C4-2B (cell line): ENCODE measurements around the gene GAK.

Experiments used
- CTCF ChIP-seq: fragments of 450-650 bp; conservative IDR thresholded peaks from 2 replicates; pipeline ENCODE4 v1.5.1; 2017; ENCODE audit warnings: mild to moderate bottlenecking
- ZFX ChIP-seq: fragments of 450-650 bp; IDR thresholded peaks from 2 replicates; pipeline ENCODE4 v1.6.1; 2017

- TF ChIP-seq CTCF (no peak), ZFX (no peak)
Observed at GRCh38 chr4:896216-896615, 35.9 kb downstream of the GAK start.
